ENCODE results near the gene HSD17B13. TPM values are rescaled to one million over a fixed set of nuclear protein-coding genes. Genes with fewer than 3 reads are reported as not detected.

Gene HSD17B13
- total and polyA plus RNA-seq, 4 donors, result 0.05 to 1.1 (median 0.35) TPM

DNA sequence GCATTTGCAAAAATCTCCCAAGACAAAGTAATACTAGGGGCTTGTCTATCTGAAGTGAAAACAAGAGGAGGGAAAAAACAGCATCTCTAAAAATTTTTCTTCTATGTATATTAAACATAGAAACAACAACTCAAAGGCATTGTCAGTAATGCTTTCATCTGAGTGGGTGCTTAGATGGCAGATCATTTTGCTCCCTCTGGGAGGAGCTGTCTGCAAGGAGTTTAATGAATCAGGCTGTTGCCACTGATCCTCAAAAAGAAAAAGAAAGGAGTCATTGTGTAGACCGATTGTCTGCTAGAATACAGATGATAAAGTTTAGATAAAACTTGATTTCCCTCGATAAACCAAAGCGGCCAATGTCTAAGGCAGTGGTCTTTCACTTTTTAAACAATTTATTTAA is 52.5 kb downstream of the HSD17B13 start:
- intact Hi-C loops (cut with DNase I), result loop anchor here in 1 of 2 donors (5.0 kb wide), 1 partner anchor 197 kb away; no protein-coding TSS in a partner anchor
- ATAC-seq (ENCODE audit: low FRiP score) (no peak), DNase-seq (no peak)
- no peaks in the 10 kb centered on the region for H3K27me3 ChIP-seq (ENCODE audit: control insufficient read depth in 1 of 2, insufficient read depth in 2 of 2, low read length in 1 of 2)
- H3K4me3 ChIP-seq (ENCODE audit: low read length in 2 of 2), result no peak overlapping the region
- peaks cover 0 to 2% of the 10 kb centered on the region in 2 donors for H3K4me1 ChIP-seq (ENCODE audit: control insufficient read depth in 1 of 2, insufficient read depth in 2 of 2, low read length in 2 of 2)
- H3K9me3 ChIP-seq (ENCODE audit: control insufficient read depth, low read length), result no peaks in the 10 kb centered on the region
- H3K27ac ChIP-seq (ENCODE audit: low read depth in 1 of 2, low read length in 2 of 2), result no peak overlapping the region
- no peaks in the 10 kb centered on the region for H3K36me3 ChIP-seq (ENCODE audit: control insufficient read depth in 1 of 2, insufficient read depth in 2 of 2, low read length in 1 of 2)
- 57 to 59% methylated on average over 3 of the region's 3 CpGs for WGBS, 2 donors

DNA sequence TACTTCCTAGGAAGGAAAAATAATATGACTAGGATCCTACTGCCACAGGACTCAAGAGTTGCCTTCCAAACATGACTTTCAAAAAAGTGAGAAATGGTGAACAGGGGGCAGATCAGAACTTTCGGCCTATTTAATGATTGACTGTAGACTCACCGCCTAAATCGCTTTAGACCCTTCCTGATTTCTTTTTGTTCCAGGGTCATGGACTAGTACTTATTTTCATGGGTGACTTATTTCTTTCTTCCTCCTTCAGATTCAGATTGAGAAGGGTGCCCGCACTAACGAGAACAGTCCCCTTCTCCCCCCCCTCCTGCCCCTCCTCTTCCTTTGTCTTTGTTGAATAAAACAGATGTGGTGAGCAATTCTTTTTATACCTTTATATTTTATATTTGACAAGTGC is 54.3 kb downstream of the HSD17B13 start:
- no peak for DNase-seq
- no peaks in the 10 kb centered on the region for H3K27me3 ChIP-seq (ENCODE audit: control insufficient read depth in 1 of 2, insufficient read depth in 2 of 2, low read length in 1 of 2)
- ATAC-seq (ENCODE audit: low FRiP score), result no peak
- H3K9me3 ChIP-seq (ENCODE audit: control insufficient read depth, low read length), result no peaks in the 10 kb centered on the region
- no peaks in the 10 kb centered on the region for H3K36me3 ChIP-seq (ENCODE audit: control insufficient read depth in 1 of 2, insufficient read depth in 2 of 2, low read length in 1 of 2)
- intact Hi-C loops (cut with DNase I), result no loop called here
- 91 to 93% methylated on average over 5 of the region's 5 CpGs for WGBS, 2 donors
- H3K27ac ChIP-seq (ENCODE audit: low read depth in 1 of 2, low read length in 2 of 2), result no peak overlapping the region
- H3K4me3 ChIP-seq (ENCODE audit: low read length in 2 of 2), result no peak overlapping the region
- peaks cover 0 to 2% of the 10 kb centered on the region in 2 donors for H3K4me1 ChIP-seq (ENCODE audit: control insufficient read depth in 1 of 2, insufficient read depth in 2 of 2, low read length in 2 of 2)

DNA sequence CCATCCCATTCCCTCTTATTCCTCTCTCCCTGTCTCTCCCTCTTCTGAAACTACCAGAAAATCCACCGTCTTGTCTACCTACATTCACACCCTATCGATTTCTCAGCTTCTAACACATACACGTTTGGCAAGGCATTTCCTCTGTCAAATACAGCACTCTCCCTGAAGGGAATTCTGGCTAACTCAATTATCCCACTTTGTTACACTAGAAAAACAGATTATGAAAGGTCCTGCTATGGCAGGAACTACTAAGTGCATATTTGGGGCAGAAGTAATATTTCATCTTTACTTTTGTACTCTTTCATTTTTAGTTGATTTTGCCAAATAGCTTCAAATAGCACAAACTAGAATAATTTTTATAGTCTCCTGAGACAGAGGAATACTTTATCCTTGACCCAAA is 55.7 kb downstream of the HSD17B13 start:
- WGBS, 2 donors, result 5 to 17% methylated on average over 3 of the region's 3 CpGs
- Histone ChIP-seq H3K4me3 (ENCODE audit: low read length in 2 of 2) (no peak overlapping the region), H3K27me3 (ENCODE audit: control insufficient read depth in 1 of 2, insufficient read depth in 2 of 2, low read length in 1 of 2) (no peaks in the 10 kb centered on the region), H3K27ac (ENCODE audit: low read depth in 1 of 2, low read length in 2 of 2) (no peak overlapping the region), H3K36me3 (ENCODE audit: control insufficient read depth in 1 of 2, insufficient read depth in 2 of 2, low read length in 1 of 2) (no peaks in the 10 kb centered on the region), H3K9me3 (ENCODE audit: control insufficient read depth, low read length) (no peaks in the 10 kb centered on the region), H3K4me1 (ENCODE audit: control insufficient read depth in 1 of 2, insufficient read depth in 2 of 2, low read length in 2 of 2) (peaks cover 0 to 2% of the 10 kb centered on the region in 2 donors)
- DNase-seq, result no peak
- intact Hi-C loops (cut with DNase I), result no loop called here
- ATAC-seq (ENCODE audit: low FRiP score), result no peak

DNA sequence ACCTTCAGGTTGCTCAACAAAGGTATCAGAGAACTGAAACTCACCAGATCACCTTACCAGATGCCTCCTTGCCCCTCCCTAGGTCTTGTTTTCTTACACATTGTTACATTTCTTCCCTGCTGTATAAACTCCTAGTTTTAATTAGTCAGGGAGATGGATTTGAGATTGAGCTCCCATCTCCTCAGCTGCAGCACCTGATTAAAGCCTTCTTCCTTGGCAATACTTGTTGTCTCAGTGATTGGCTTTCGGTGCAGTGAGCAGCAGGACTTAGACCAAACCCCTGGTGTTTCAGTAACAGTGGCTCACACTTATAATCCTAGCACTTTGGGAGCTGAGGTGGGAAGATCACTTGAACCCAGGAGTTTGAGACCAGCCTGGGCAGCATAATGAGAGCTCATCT is 59.8 kb downstream of the HSD17B13 start:
- ATAC-seq (ENCODE audit: low FRiP score), result no peak
- Histone ChIP-seq H3K4me3 (ENCODE audit: low read length in 2 of 2) (no peak overlapping the region), H3K9me3 (ENCODE audit: control insufficient read depth, low read length) (no peaks in the 10 kb centered on the region), H3K4me1 (ENCODE audit: control insufficient read depth in 1 of 2, insufficient read depth in 2 of 2, low read length in 2 of 2) (peaks cover 0 to 2% of the 10 kb centered on the region in 2 donors), H3K27ac (ENCODE audit: low read depth in 1 of 2, low read length in 2 of 2) (no peak overlapping the region), H3K36me3 (ENCODE audit: control insufficient read depth in 1 of 2, insufficient read depth in 2 of 2, low read length in 1 of 2) (no peaks in the 10 kb centered on the region), H3K27me3 (ENCODE audit: control insufficient read depth in 1 of 2, insufficient read depth in 2 of 2, low read length in 1 of 2) (no peaks in the 10 kb centered on the region)
- intact Hi-C loops (cut with DNase I), result no loop called here
- WGBS, 2 donors, result 95 to 100% methylated on average over 1 of the region's 1 CpG
- DNase-seq, result no peak

DNA sequence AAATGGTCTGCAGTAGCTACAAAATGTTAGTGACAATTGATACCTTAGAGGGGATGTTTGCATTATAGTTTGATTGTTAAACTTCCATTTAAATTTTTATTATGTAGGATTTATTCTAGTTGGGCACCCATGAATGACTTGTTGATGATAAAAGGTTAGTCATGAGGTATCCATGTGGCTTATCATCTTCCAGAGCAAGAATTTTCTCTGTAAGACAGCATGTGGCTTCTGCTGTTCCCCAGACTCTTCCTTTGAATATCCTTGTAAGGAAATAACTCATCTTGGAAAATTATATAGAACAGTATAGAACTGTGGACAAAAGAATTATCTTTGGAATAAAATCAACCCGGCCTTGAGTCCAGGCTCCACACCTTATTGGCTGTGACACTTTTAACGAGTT is 62.2 kb downstream of the HSD17B13 start:
- 95 to 98% methylated on average over 2 of the region's 2 CpGs for WGBS, 2 donors
- intact Hi-C loops (cut with DNase I), result no loop called here

DNA sequence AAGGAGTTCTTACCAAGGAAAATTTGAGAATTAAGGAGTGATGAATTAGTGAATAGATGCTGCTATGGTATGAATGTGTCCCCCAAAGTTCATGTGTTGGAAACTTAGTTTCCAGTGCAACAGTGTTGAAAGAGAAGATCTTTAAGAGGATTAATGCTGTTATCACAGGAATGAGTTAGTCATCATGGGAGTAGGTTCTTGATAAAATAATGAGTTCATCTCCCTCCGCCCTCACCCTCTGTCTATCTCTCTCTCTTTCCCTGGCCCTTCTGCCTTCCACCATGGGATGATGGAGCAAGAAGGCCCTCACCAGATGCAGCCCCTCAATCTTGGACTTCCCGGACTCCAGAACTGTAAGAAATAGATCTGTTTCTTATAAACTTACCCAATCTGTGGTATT is 64.0 kb downstream of the HSD17B13 start:
- Histone ChIP-seq H3K4me1 (ENCODE audit: control insufficient read depth in 1 of 2, insufficient read depth in 2 of 2, low read length in 2 of 2) (no peaks in the 10 kb centered on the region), H3K27me3 (ENCODE audit: control insufficient read depth in 1 of 2, insufficient read depth in 2 of 2, low read length in 1 of 2) (no peaks in the 10 kb centered on the region), H3K4me3 (ENCODE audit: low read length in 2 of 2) (no peak overlapping the region), H3K9me3 (ENCODE audit: control insufficient read depth, low read length) (no peaks in the 10 kb centered on the region), H3K27ac (ENCODE audit: low read depth in 1 of 2, low read length in 2 of 2) (no peak overlapping the region), H3K36me3 (ENCODE audit: control insufficient read depth in 1 of 2, insufficient read depth in 2 of 2, low read length in 1 of 2) (no peaks in the 10 kb centered on the region)
- 96% methylated on average over 2 of the region's 2 CpGs for WGBS, 2 donors
- intact Hi-C loops (cut with DNase I), result no loop called here
- no peak for ATAC-seq (ENCODE audit: low FRiP score)
- no peak for DNase-seq

More for the DNA sequence above, 62.2 kb downstream of the HSD17B13 start:
- no peak overlapping the region for H3K4me3 ChIP-seq (ENCODE audit: low read length in 2 of 2)
- H3K27me3 ChIP-seq (ENCODE audit: control insufficient read depth in 1 of 2, insufficient read depth in 2 of 2, low read length in 1 of 2), result no peaks in the 10 kb centered on the region
- no peak for ATAC-seq (ENCODE audit: low FRiP score)
- H3K9me3 ChIP-seq (ENCODE audit: control insufficient read depth, low read length), result no peaks in the 10 kb centered on the region
- H3K4me1 ChIP-seq (ENCODE audit: control insufficient read depth in 1 of 2, insufficient read depth in 2 of 2, low read length in 2 of 2), result no peaks in the 10 kb centered on the region
- DNase-seq, result no peak
- no peaks in the 10 kb centered on the region for H3K36me3 ChIP-seq (ENCODE audit: control insufficient read depth in 1 of 2, insufficient read depth in 2 of 2, low read length in 1 of 2)
- H3K27ac ChIP-seq (ENCODE audit: low read depth in 1 of 2, low read length in 2 of 2), result no peak overlapping the region

DNA sequence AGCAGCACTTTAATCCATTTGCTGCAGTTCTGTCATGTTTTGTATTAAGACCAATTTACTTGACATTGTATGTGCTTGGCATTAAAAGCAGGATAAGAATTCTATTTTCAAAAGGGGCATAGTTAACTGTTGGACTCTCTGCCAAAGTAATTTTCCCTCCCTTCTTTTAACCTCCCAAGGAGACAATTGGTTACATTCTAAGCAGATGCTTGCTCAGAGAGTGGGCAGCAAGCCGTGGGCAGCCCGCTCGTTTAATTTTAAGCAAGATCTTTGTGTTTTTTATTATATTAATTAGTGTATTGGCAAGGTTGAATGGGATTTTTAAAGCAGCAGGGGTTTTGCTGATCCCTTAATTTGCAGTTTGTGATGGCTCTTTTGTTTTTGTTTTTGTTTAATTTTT is 65.2 kb downstream of the HSD17B13 start:
- no peak overlapping the region for H3K4me3 ChIP-seq (ENCODE audit: low read length in 2 of 2)
- no peak overlapping the region for H3K27ac ChIP-seq (ENCODE audit: low read depth in 1 of 2, low read length in 2 of 2)
- no peaks in the 10 kb centered on the region for H3K4me1 ChIP-seq (ENCODE audit: control insufficient read depth in 1 of 2, insufficient read depth in 2 of 2, low read length in 2 of 2)
- no peaks in the 10 kb centered on the region for H3K9me3 ChIP-seq (ENCODE audit: control insufficient read depth, low read length)
- intact Hi-C loops (cut with DNase I), result no loop called here
- DNase-seq, result no peak
- no peak for ATAC-seq (ENCODE audit: low FRiP score)
- no peaks in the 10 kb centered on the region for H3K27me3 ChIP-seq (ENCODE audit: control insufficient read depth in 1 of 2, insufficient read depth in 2 of 2, low read length in 1 of 2)
- H3K36me3 ChIP-seq (ENCODE audit: control insufficient read depth in 1 of 2, insufficient read depth in 2 of 2, low read length in 1 of 2), result no peaks in the 10 kb centered on the region
- 57 to 75% methylated on average over 3 of the region's 3 CpGs for WGBS, 2 donors

DNA sequence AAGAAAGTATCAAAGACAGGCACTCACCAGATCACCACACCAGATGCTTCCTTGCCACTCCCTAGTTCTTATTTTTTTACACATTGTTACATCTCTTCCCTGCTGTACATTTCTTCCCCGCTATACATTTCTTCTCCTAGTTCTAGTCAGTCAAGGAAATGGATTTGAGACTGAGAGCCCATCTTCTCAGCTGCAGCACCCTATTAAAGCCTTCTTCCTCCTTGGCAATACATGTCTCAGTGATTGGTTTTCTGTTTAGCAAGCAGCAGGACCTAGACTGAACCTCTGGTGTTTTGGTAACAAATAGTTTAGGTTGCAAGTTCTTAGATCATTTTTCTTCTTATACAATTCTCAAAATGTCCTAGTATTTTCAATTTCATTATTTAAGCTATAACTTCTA is 66.9 kb downstream of the HSD17B13 start:
- no peak for ATAC-seq (ENCODE audit: low FRiP score)
- H3K27me3 ChIP-seq (ENCODE audit: control insufficient read depth in 1 of 2, insufficient read depth in 2 of 2, low read length in 1 of 2), result no peaks in the 10 kb centered on the region
- no peaks in the 10 kb centered on the region for H3K36me3 ChIP-seq (ENCODE audit: control insufficient read depth in 1 of 2, insufficient read depth in 2 of 2, low read length in 1 of 2)
- no peak for DNase-seq
- intact Hi-C loops (cut with DNase I), result no loop called here
- 99 to 100% methylated on average over 1 of the region's 1 CpG for WGBS, 2 donors
- no peak overlapping the region for H3K4me3 ChIP-seq (ENCODE audit: low read length in 2 of 2)
- no peaks in the 10 kb centered on the region for H3K4me1 ChIP-seq (ENCODE audit: control insufficient read depth in 1 of 2, insufficient read depth in 2 of 2, low read length in 2 of 2)
- H3K27ac ChIP-seq (ENCODE audit: low read depth in 1 of 2, low read length in 2 of 2), result no peak overlapping the region
- H3K9me3 ChIP-seq (ENCODE audit: control insufficient read depth, low read length), result no peaks in the 10 kb centered on the region
